Heart left ventricle (tissue), 13 donors: ENCODE data around the gene RGP1.

Experiments
- CTCF ChIP-seq, 12 donors: fragments of 200-600 bp; sonication (generic) in 4 of 12; IDR thresholded peaks; one replicate each; pipeline versions ENCODE4 v1.5.0 to v1.8.0; 2018 to 2022; ENCODE audit warnings: antibody characterized with exemption in 12 of 12, mild to moderate bottlenecking in 5 of 12
- POLR2A ChIP-seq, 2 donors: fragments of 450-650 bp; IDR thresholded peaks; one replicate each; pipeline ENCODE4 v1.6.1; 2017; ENCODE audit warnings: antibody characterized with exemption in 2 of 2, mild to moderate bottlenecking in 2 of 2, moderate library complexity in 2 of 2
- donor health status: ischemic (EF 13 %, LVEDD 7.1; RV severe dilation, severe dysfunction).
- donor health status: DM: no; HTN: yes; CAD: no.
- donor health status: DM: no; HTN: no; CAD: no.
- donor health status: ischemic (EF 25% LVEDD 6.9; RV normal size, moderate dysfunction).
- donor health status: ischemic (EF 25% LVEDD 5.7; RV mildly dilated, moderate dysfunction).
- donor health status: ischemic (EF 35%, LVEDD 5.7; RV mildly dilated, moderate dysfunction).
- donor health status: nonischemic (EF 11% LVEDD 7.7; RV severe dilation, severe dysfunction).
- donor health status: DM: yes; HTN: yes; CAD: no.
- donor health status: PGD.
- donor health status: ischemic (EF 29% LVEDD 5.4; RV normal size, mild dysfunction).
- donor health status: nonischemic (EF 23%, LVEDD 6.1; RV moderate dilation, normal function).

GRCh38 chr9:35801328-35802128 lies 52.4 kb downstream of the RGP1 start:
- TF ChIP-seq CTCF (IDR thresholded peaks at IDR 0.05) (no peak), POLR2A (IDR thresholded peaks at IDR 0.05) (no peak)
